ENCODE measurements around the gene PRKCD. TPM values are rescaled to one million over a fixed set of nuclear protein-coding genes. Genes with fewer than 3 reads are reported as not detected.
"Not testable (repeated sequence)": the region's sequence is repeated elsewhere in the genome, so short reads cannot be mapped to it uniquely, and the experiment has no call there.

PRKCD gene
- total RNA-seq, 1 experiment from 2014 or later: 1.00 TPM

DNA sequence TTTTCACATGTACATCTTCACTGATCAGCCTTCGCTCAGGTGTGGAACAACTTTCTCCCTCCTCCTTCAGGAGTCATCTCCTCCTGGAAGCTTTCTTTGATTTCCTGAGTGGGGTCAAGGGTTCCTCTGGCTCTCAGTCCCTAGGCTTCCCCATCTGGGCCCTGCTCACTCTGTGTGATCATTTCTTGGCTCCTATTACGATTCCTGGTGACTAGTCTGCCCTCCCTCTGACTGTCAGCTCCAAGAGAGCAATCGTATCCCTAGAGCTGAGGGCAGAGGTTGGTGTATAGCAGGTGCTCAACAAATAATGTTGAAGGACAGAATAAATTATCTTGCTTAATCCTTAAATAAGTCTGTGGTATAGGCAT lies 15.3 kb upstream of the PRKCD start:
- H3K27me3 ChIP-seq (replicated peaks): no peaks in the 10 kb centered on the region

DNA sequence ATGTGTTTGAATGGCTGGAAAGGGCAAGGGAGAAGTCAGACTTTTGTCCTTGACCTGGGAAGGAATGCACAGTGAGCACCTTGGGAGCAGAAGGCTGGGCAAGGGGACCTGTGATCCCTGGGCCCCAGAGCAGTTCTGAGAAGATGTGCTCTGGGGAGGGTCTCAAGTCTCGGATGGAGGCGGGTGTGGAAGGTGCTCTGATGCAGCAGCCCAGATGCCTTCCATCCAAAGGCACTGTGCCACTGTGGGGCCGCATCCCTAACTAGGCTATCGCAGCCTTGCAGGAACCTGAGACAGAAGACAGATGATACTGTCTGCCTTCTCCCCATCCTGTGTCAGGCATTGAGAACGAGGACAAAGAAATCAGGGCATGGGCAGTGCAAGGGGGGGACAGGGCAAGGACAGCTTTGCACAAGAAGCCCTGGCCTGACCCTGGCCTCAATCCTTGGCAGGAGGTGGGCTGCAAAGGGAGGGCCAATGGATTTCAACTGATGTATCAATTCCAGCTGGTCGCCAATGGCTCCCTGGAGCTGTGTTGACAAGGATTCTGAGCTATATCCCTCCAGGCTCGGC lies 14.6 kb upstream of the PRKCD start:
- no peaks in the 10 kb centered on the region for H3K9me3 ChIP-seq (replicated peaks)
- H3K27me3 ChIP-seq (replicated peaks): no peaks in the 10 kb centered on the region
- H3K4me3 ChIP-seq: no peak overlapping the region
- H3K4me1 ChIP-seq (replicated peaks): no peaks in the 10 kb centered on the region
- H3K36me3 ChIP-seq: no peaks in the 10 kb centered on the region
- DNase-seq (ENCODE audit: low read depth in 1 of 2, low spot score in 2 of 2): no peak
- no peak overlapping the region for H3K27ac ChIP-seq

More for the DNA sequence above, 15.3 kb upstream of the PRKCD start:
- Histone ChIP-seq H3K27ac (no peak overlapping the region), H3K4me1 (replicated peaks) (peaks cover 4% of the 10 kb centered on the region; the same call in 1 of the 2 replicates), H3K4me3 (no peak overlapping the region), H3K9me3 (replicated peaks) (no peaks in the 10 kb centered on the region), H3K36me3 (no peaks in the 10 kb centered on the region)
- no peak for DNase-seq (ENCODE audit: low read depth in 1 of 2, low spot score in 2 of 2)

- no peaks in the 10 kb centered on the region for H3K36me3 ChIP-seq
- no peak for DNase-seq (ENCODE audit: low read depth in 1 of 2, low spot score in 2 of 2)
- H3K4me1 ChIP-seq (replicated peaks): no peaks in the 10 kb centered on the region
- no peak overlapping the region for H3K27ac ChIP-seq
- H3K9me3 ChIP-seq (replicated peaks): no peaks in the 10 kb centered on the region
- H3K4me3 ChIP-seq: no peak overlapping the region
- H3K27me3 ChIP-seq (replicated peaks): no peaks in the 10 kb centered on the region
Measured at GRCh38 chr3:53147151-53147902, 13.7 kb upstream of the PRKCD start.

DNA sequence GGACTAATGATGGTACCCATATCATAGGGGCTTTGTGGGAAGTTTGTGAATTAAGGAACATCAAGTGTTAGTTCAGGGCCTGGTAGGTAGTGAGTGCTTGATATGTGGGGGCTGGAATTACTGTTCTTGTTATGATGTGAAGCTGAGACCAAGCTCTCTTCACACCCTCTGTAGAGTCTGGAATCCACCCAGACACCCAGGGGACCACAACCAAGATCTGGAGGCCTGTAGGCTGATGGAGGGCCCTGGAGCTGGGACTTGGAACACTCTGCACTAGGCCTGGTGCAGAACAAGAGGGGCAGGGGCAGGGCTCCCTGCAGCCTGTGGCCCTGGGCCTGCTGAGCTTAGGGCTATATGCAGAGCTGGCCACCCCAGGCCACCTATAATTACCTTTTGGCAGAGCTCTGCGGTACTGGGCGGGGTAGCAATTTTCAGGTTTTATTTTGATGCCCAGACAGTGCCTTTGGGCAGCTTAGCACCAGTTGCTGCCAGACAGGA lies 13.1 kb upstream of the PRKCD start:
- no peak overlapping the region for H3K4me3 ChIP-seq
- H3K27me3 ChIP-seq (replicated peaks): no peaks in the 10 kb centered on the region
- H3K27ac ChIP-seq: no peak overlapping the region
- no peaks in the 10 kb centered on the region for H3K36me3 ChIP-seq
- no peak for DNase-seq (ENCODE audit: low read depth in 1 of 2, low spot score in 2 of 2)
- no peaks in the 10 kb centered on the region for H3K4me1 ChIP-seq (replicated peaks)
- H3K9me3 ChIP-seq (replicated peaks): no peaks in the 10 kb centered on the region

GRCh38 chr3:53149006-53149690 lies 11.9 kb upstream of the PRKCD start:
- H3K27ac ChIP-seq: no peak overlapping the region
- no peak for DNase-seq (ENCODE audit: low read depth in 1 of 2, low spot score in 2 of 2)
- no peaks in the 10 kb centered on the region for H3K4me1 ChIP-seq (replicated peaks)
- H3K4me3 ChIP-seq: no peak overlapping the region
- H3K36me3 ChIP-seq: no peaks in the 10 kb centered on the region
- no peaks in the 10 kb centered on the region for H3K9me3 ChIP-seq (replicated peaks)
- no peaks in the 10 kb centered on the region for H3K27me3 ChIP-seq (replicated peaks)

GRCh38 chr3:53149699-53150098 lies 11.3 kb upstream of the PRKCD start:
- Histone ChIP-seq H3K27ac (no peak overlapping the region), H3K4me3 (no peak overlapping the region), H3K9me3 (replicated peaks) (no peaks in the 10 kb centered on the region), H3K36me3 (no peaks in the 10 kb centered on the region), H3K27me3 (replicated peaks) (no peaks in the 10 kb centered on the region), H3K4me1 (replicated peaks) (no peaks in the 10 kb centered on the region)
- DNase-seq (ENCODE audit: low read depth in 1 of 2, low spot score in 2 of 2): no peak

- DNase-seq (ENCODE audit: low read depth in 1 of 2, low spot score in 2 of 2): no peak
- Histone ChIP-seq H3K27ac (no peak overlapping the region), H3K27me3 (replicated peaks) (no peaks in the 10 kb centered on the region), H3K36me3 (no peaks in the 10 kb centered on the region), H3K9me3 (replicated peaks) (no peaks in the 10 kb centered on the region), H3K4me3 (no peak overlapping the region), H3K4me1 (replicated peaks) (no peaks in the 10 kb centered on the region)
Measured at GRCh38 chr3:53150247-53151085, 10.5 kb upstream of the PRKCD start.

DNA sequence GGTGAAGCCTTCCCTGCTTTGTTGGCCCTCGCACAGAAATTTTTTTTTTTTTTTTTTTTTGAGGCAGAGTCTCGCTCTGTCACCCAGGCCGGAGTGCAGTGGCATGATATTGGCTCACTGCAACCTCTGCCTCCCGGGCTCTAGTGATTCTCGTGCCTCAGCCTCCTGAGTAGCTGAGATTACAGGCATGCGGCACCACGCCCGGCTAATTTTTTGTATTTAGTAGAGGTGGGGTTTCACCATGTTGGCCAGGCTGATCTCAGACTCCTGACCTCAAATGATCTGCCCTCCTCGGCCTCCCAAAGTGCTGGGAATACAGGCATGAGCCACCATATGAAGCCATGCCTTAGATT lies 9.9 kb upstream of the PRKCD start:
- H3K27ac ChIP-seq; H3K4me1 ChIP-seq (replicated peaks); H3K4me3 ChIP-seq; H3K9me3 ChIP-seq (replicated peaks); H3K36me3 ChIP-seq; DNase-seq (ENCODE audit: low read depth in 1 of 2, low spot score in 2 of 2); H3K27me3 ChIP-seq (replicated peaks): not testable (repeated sequence)

GRCh38 chr3:53151465-53151864 lies 9.5 kb upstream of the PRKCD start:
- no peaks in the 10 kb centered on the region for H3K4me1 ChIP-seq (replicated peaks)
- no peaks in the 10 kb centered on the region for H3K27me3 ChIP-seq (replicated peaks)
- no peak overlapping the region for H3K27ac ChIP-seq
- no peak overlapping the region for H3K4me3 ChIP-seq
- DNase-seq (ENCODE audit: low read depth in 1 of 2, low spot score in 2 of 2): no peak
- H3K9me3 ChIP-seq (replicated peaks): no peaks in the 10 kb centered on the region
- no peaks in the 10 kb centered on the region for H3K36me3 ChIP-seq

DNA sequence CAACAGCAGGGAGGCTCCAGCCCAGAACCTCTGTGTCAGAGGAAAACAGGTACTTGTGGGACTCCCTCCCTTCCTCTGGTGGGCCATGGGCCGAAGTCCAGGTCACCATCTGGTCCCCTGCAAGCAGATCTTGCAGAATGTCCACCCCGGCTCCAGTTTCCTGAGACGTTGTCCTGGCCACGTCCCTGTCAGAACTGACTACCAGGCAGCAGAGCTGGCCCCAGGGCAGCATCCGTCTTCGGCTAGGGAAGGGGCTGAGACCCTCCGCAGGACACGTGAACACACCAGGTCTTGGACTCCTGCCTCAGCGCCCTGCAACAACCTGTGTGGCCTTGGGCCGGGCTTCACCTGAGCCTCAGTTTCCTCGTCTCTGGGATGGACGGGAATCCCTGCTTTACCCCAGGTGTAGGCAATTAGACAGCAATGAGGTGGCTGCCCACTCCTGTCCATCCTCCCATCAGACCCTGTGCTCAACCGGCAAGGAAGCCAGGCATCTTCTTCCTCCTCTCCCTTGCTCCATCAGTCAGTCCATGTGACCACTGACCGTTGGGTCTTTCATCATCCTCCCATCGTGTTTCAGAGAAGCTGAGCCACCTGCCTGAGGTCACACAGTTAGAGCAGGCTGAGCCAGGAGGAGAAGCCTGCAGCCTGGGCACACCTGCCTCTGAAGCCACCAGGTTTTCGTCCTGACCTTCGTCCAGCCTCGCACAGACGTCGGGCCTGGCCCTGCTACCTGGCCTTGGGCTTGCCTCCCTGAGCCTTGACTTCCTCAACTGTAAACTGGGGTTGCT lies 8.9 kb upstream of the PRKCD start:
- H3K4me1 ChIP-seq (replicated peaks): no peaks in the 10 kb centered on the region
- no peak overlapping the region for H3K4me3 ChIP-seq
- no peak overlapping the region for H3K27ac ChIP-seq
- no peak for DNase-seq (ENCODE audit: low read depth in 1 of 2, low spot score in 2 of 2)
- no peaks in the 10 kb centered on the region for H3K27me3 ChIP-seq (replicated peaks)
- H3K9me3 ChIP-seq (replicated peaks): no peaks in the 10 kb centered on the region
- H3K36me3 ChIP-seq: no peaks in the 10 kb centered on the region

GRCh38 chr3:53153264-53153823 lies 7.7 kb upstream of the PRKCD start:
- Histone ChIP-seq H3K36me3 (no peaks in the 10 kb centered on the region), H3K27me3 (replicated peaks) (no peaks in the 10 kb centered on the region), H3K4me3 (no peak overlapping the region), H3K9me3 (replicated peaks) (no peaks in the 10 kb centered on the region), H3K4me1 (replicated peaks) (no peaks in the 10 kb centered on the region), H3K27ac (no peak overlapping the region)
- DNase-seq (ENCODE audit: low read depth in 1 of 2, low spot score in 2 of 2): no peak

GRCh38 chr3:53153980-53154379 lies 7.0 kb upstream of the PRKCD start:
- DNase-seq (ENCODE audit: low read depth in 1 of 2, low spot score in 2 of 2): no peak
- Histone ChIP-seq H3K36me3 (no peaks in the 10 kb centered on the region), H3K4me3 (no peak overlapping the region), H3K27ac (no peak overlapping the region), H3K9me3 (replicated peaks) (no peaks in the 10 kb centered on the region), H3K27me3 (replicated peaks) (no peaks in the 10 kb centered on the region), H3K4me1 (replicated peaks) (no peaks in the 10 kb centered on the region)

DNA sequence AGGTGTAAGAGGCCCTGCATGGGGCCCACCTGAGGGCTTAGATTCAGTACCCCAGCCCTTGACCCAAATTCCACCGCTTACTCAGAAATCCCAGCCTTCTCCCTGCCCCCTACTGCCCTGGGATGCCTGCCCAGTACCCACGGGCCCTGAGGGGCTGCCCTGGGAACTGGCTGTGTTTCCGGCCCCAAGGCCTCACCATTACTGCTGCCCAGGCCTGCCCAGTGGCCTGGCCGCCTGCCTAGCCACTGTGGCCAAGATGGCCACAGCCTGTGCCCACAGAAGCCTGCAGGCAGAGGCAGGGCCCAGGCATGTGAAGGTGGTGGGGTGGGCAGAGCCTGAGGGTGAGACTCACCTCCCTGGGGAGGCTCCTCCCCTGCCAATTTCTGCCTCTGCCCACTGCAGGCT lies 6.1 kb upstream of the PRKCD start:
- no peak overlapping the region for H3K4me3 ChIP-seq
- H3K9me3 ChIP-seq (replicated peaks): no peaks in the 10 kb centered on the region
- DNase-seq (ENCODE audit: low read depth in 1 of 2, low spot score in 2 of 2): no peak
- no peaks in the 10 kb centered on the region for H3K27me3 ChIP-seq (replicated peaks)
- H3K4me1 ChIP-seq (replicated peaks): peaks cover under 1% of the 10 kb centered on the region
- H3K27ac ChIP-seq: no peak overlapping the region
- no peaks in the 10 kb centered on the region for H3K36me3 ChIP-seq

Measured in SJSA1 (cell line).